ENCODE measurements around the gene GTF2H4.

The GTF2H4 gene

DNA sequence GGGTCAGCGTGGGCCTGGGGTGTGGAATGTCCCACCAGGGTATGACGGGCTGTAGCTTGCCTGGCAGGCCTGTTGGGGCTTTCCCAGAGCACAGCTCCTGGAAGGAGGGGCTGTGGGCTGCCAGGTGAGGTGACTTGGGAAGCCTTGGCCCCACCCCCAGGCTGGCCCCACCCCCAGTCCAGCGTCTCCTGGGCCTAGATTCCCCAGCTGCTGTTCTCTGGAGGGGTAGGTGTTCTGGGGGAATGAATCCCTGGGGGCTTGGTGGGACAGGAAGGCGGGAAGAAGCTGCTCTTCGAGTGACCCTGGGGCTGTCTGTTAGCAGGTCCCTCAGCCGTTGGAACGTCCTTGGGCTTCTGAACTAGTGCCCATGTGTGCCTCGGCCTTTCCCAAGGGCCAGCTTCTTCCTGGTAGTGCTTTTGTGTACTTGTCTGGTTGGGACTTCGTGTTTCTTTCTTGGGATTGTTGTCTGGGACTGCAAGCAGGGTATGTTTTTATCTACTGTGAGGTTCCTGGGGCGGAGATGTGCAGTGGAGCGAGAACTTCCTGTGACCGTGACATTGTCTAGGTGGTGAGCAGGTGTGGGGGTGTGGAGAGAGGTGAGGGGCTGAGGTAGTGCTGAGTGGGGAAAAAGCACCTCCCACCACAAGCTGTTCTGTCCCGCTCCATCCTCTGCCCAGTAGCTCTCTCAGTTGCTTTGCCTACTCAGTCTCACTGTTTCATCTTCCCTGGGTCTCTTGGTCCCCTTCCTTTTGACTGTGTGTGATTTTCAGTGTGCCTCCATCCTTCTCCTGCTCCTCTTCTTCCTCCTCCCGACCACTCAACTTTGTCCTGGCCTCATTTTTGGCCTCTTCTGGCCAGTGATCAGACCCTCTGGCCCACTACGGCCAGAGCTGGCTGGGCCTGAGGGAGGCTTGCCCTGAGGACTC lies 25.0 kb upstream of the GTF2H4 start:
- no peak for DNase-seq

DNA sequence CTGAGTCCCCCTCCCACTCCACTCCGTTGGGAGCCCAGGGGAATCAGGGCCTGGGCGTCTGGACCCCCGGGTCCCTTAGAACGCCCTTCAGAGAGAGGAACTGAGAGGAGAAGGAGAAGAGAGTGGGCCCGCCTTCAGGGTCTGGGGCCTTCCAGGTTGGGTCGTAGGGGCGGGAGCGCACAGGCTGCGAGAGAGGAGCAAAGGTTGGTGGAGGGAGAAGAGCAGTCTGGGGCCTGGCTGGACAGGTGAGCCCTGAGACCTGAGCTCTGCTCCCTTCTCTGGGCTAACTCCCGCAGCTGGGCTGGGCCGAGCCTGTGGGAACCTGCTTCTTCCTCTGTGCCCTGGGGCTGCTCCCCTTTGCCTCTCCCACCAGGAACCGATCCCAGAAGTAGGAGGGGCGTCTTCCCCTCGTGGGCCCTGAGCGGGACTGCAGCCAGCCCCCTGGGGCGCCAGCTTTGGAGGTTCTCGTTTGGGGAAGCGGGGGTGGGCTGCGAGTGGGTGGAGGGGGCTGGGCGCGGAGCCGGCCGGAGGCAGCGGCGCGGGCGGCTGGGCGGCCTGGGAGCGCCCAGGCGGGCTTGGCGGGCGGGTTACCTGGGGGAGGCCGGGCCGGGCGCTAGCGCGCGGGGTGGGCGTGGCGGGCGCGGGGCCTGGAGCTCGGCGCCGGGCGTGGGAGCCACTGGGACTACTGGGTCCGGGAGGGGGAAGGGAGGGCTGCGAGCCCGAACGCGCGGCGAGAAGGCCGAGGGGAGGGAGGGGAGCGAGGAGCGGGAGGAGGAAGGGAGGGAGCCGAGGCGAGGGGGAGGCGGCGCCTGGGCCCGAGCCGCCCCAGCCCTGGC lies 24.1 kb upstream of the GTF2H4 start, which contains the start of gene DDR1:
Gene DDR1 (plus strand): TSS at position 835 of the 836 bp plus-strand sequence. CDS start 4,211 bp downstream, outside the sequence.
- peak in 1 of 2 experiments; percentile 68 for DNase-seq

DNA sequence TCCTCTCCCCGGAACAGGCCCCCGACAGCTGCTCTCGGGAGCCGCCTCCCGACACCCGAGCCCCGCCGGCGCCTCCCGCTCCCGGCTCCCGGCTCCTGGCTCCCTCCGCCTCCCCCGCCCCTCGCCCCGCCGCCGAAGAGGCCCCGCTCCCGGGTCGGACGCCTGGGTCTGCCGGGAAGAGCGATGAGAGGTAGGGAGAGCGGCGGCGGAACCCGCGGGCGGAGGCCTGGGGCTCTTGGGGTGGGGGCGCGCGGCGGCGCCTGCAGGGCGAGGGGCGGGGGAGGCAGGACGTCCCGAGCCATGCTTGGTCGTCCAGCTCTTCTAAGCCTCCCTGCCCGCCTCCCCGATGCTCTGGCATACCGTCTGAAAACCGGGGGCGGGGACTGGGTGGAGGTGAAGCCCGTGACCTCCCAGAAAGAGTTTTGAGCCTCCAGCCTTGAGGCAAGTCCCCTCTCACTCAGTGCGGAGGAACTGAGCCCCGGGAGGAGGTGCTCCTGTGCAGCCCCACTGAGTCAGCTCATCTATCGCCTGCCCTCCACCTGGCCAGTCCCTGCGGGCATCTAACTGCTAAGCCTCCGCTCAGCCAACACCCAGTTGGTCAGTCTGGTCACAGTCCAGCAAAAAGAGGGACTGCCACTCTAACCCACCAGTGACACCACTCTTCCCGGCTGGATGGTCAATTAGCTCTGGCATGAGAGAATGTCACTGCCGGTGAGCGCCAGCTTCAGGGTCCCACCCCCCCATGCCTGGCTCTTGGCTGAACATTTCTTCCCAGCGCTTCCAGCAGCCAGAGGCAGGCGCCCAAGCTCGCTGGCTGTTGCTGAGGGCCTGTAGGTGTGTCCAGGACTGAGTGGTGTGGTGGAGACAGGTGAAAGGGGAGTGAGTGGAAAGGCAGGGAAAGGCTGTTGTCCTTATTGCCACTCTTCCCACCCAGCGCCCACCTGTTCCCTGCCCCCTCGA lies 23.2 kb upstream of the GTF2H4 start:
- DNase-seq: peak in 1 of 2 experiments; percentile 33

DNA sequence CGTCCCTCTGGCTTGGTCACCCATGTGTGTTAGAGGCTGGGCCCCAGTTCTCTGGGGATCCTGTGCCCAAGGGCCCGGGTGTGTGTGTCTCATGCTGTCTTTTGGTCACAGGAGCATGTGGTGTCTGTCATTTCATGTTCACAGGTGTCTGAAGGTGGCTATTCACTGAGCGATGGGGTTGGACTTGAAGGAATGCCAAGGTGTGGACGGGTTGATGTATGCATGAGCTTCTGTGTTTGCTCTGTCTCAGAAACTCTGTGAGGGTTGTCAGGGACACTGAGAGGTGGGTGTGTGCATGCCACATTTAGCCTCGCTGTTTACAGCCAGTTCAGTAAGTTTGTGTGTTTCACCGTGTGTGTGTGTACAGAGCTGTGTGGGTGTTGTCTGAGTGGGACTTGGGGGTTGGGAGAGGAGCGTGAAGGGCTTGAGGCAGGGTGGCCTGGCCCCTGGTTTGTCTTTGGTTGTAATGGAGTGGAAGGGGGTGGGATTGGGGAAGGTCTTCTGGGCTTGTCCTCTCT lies 22.5 kb upstream of the GTF2H4 start:
- peak in 1 of 2 experiments; percentile 33 for DNase-seq

DNA sequence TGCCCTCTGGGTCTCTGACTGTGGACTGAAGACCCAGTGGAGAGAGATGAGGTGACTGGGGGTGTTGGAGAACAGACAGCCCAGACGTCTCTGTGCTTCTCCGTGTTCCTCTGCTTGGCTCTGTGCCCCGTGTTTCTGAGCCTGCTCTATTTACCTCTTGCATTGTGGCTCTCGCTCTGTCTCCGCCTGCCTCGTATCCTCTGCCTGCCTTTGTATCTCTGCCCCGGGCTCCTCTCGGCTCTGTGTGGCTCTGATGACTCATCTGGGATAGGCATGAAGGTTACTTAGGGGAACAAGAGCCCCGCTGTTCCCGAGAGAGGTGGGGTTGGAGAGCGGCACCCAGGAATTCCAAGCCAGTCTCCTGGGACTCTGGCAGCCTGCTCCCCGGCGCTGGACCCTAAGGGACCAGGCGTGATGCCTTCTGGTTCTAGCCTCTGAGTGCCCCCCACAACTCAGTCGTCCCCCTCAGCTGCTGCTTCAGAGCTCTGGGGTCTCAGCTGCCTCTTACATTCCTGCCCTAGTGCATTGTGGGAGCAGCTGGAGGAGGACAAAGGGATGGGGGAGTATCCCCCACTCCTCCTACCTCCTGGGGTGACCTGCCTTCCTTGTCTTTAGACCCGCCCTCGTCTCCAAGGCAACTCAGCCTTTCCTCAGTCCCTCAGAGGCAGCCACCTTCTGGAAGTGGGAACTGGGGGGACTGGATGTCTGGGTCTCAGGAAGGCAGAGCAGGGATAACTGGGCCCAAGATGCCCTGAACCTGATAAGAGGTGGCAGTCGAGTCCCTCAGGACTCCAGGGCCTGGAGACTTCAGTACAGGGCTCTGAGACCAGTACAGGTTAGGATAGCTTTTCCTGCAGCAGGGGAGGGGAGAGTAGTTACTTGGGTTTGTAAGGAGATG lies 21.8 kb upstream of the GTF2H4 start:
- DNase-seq: peak in 1 of 2 experiments; percentile 50

DNA sequence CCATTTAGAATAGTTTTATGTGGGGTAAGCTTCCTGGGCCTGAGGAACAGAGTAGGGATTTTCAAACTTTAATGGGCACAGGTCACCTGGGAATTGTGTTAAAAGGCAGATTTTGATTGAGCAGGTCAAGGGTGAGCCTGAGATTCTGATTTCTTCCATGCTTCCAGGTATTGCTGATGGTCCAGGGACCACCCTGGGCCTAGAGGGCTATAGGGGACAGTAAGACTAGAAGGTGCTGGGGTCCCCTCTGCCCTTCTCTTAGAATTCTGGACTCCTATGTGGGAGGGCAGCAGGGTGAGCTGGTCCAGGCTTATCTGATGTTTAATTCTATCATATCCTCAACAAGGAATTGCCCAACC lies 21.1 kb upstream of the GTF2H4 start:
- no peak for DNase-seq

DNA sequence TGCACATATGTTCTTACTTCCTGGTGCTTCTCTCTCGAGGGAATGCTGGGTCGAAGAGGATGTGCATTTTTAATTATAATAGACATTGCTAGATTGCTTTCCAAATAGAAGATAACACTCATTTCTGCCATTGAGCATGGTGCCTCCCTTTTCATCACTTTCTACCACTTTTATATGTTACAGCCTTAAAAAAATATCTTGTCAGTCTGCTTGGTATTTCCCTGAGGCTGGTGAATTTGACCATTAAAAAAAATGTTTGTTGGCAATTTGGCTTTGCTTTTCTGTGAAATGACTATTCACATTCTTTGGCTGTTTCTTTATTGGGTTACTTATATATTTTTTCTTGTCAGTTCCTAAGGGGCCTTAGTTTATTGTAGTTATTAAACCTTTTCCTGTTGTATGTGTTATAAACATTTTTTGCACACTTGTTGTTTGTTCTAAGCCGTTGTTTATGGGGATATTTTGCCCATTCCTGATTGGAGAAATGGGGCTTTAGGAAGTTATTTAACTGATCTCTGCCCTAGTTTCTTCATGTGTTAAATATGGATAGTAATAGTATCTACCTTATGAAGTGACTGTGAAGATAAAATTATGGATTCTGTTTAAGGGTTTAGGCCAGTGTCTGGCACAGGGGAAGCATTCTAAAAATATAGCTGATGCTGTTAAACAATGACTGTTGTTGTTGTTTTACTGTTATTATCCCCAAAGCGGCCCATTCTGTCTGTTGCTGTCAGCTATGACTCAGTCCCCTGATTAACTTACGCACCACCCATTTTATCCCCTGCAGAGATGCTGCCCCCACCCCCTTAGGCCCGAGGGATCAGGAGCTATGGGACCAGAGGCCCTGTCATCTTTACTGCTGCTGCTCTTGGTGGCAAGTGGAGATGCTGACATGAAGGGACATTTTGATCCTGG lies 19.8 kb upstream of the GTF2H4 start:
- DNase-seq: no peak

DNA sequence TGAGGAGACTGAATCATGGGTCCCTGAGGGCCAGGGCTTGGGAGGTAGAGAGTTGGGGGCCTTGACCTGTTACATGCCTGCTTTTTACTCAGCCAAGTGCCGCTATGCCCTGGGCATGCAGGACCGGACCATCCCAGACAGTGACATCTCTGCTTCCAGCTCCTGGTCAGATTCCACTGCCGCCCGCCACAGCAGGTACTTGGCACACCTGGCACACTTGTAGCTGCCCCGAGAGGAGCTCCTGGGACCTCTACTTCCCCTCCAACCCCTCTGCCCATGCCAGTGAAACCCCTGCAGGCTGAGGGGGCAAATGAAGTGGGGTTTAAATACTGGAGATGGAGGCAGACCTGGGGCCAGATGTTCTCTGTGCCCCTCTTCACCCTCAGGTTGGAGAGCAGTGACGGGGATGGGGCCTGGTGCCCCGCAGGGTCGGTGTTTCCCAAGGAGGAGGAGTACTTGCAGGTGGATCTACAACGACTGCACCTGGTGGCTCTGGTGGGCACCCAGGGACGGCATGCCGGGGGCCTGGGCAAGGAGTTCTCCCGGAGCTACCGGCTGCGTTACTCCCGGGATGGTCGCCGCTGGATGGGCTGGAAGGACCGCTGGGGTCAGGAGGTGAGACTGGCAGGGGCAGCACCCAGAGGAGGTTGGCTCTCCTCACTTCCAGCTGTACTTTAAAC lies 19.1 kb upstream of the GTF2H4 start:
- no peak for DNase-seq

DNA sequence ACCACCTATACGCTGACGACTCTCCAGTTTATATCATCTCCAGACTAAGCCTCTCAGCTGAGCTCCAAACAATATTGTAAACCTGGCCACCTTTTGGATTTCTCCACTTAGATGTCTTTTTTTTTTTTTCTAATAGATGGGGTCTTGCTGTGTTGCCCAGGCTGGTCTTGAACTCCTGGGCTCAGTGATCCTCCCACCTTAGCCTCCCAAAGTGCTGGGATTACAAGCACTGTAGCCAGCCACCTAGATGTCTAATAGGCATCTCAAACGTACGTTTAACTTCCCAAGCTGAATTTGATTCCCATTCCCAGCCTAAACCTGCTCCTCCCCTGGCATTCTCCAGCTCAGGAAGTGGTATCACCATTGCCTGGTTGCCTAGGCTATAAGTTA lies 18.5 kb upstream of the GTF2H4 start:
- DNase-seq: no peak

DNA sequence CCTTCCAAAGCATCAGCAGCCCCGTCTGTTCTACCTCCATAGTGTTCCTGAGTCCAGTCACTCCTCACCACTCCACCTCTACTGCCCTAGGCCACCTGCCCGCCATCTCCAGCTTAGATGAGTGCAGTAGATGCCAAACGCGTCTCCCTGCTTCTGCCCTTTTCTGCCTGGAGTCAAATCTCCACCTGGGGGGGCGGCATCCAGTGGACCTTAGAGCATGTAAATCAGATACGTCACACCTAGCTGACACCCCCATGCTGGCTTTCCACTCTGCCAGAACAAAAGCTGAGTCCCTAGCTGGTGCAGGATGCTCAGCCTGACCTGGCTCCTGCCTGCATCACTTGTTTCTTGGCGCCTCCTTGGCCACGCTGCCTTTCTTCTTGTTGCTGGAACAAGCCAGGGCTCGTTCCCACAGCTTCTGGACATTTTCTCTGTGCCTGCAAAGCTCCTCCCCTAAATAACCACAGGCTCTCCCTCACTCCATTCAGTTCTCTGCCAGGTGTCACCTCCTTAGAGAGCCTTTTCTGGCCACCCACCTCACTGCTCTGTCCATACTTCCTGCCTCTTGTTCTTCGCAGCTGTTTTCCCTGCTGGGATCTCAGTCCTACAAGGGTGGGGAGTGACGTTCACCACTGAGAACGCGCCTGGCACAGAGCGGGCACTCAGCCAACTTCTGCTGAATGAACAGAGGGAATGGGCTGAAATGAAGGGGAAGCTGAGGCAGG lies 17.9 kb upstream of the GTF2H4 start:
- no peak for DNase-seq

DNA sequence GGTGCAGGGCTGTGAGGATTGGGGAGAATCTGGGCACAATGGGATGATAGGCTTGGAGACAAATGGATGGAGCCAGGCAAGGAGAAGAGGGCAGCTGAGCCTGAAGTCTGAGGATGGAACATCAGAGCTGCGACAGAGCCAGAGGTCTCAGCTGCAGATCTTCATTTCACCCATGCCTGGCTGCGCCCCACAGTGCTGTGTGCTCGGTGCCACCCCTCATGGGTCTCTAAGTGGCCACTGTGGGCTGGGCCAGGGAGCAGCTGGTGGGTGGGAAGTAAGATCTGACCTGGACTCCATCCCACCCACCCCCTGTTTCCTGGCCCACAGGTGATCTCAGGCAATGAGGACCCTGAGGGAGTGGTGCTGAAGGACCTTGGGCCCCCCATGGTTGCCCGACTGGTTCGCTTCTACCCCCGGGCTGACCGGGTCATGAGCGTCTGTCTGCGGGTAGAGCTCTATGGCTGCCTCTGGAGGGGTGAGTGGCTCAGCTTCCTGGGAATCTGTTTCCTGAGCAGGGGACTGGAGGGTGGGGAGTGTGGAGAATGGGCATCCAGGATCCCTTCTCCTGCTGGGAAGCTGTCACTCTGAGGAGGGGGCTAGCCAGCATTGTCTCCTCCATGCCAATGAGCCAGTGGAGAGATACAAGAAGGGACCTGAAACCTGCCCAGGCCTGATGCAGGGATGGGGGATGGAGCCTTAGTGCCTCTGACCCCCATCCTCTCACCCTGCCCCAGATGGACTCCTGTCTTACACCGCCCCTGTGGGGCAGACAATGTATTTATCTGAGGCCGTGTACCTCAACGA lies 17.2 kb upstream of the GTF2H4 start:
- DNase-seq: no peak

DNA sequence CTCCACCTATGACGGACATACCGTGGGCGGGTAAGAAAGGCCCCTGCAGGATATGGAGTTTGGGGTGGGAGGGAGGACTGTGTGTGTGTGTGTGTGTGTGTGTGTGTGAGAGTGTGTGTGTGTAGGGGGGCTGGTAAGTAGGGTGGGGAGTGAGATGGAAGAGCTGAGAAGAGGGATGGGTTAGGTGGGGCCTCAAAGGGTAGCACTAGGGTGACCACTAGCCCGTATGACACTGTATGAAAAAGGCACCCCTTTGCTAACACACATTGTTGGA lies 16.6 kb upstream of the GTF2H4 start:
- no peak for DNase-seq

DNA sequence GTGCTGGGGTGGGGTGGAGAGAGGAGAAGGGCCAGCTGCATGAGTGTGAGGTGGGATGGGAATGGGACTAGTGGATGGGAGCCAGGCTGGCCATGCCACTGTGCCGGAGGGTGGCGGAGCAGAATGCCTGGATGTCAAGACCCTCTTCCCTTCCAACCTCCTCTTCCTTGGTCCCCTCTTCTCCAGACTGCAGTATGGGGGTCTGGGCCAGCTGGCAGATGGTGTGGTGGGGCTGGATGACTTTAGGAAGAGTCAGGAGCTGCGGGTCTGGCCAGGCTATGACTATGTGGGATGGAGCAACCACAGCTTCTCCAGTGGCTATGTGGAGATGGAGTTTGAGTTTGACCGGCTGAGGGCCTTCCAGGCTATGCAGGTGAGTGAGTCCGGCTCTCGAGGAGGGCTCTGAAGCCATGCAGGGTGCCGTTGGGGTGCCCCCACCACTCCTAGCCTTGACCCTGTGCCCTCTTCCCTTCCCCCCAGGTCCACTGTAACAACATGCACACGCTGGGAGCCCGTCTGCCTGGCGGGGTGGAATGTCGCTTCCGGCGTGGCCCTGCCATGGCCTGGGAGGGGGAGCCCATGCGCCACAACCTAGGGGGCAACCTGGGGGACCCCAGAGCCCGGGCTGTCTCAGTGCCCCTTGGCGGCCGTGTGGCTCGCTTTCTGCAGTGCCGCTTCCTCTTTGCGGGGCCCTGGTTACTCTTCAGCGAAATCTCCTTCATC lies 16.0 kb upstream of the GTF2H4 start:
- no peak for DNase-seq

DNA sequence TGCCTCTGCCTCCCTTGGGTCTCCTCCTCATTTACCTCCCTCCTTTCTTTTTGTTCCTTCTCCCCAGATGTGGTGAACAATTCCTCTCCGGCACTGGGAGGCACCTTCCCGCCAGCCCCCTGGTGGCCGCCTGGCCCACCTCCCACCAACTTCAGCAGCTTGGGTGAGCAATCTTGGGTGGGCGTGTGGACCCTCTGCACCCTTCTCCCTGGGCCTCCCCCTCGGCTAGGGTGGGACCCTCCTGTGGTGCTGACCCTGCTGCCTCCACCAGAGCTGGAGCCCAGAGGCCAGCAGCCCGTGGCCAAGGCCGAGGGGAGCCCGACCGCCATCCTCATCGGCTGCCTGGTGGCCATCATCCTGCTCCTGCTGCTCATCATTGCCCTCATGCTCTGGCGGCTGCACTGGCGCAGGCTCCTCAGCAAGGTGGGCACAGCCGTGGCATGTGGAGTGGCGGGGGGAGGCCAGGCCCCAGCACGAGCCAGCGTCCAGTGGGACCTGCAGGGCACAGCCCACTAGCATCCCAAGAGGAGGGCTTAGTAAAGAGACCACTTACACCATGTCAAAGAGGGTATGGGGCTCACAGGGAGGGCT lies 14.9 kb upstream of the GTF2H4 start:
- DNase-seq: no peak

DNA sequence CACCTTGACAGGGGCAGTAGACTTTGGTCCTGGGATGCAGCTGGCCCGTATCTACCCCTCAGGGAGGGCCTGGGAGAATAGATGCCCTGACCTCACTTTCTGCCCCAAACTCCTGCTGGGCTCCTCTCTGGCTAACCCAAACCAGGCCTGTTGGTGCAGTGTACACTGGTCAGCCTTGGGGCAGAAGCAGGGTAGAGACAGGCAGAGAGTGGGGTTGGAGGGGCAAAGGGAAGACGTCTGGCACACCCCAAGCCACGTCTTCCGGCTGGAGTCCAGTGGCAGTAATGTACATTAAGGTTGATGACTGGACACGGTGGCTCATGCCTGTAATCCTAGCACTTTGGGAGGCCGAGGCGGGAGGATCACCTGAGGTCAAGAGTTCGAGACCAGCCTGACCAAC lies 14.3 kb upstream of the GTF2H4 start:
- no peak for DNase-seq

DNA sequence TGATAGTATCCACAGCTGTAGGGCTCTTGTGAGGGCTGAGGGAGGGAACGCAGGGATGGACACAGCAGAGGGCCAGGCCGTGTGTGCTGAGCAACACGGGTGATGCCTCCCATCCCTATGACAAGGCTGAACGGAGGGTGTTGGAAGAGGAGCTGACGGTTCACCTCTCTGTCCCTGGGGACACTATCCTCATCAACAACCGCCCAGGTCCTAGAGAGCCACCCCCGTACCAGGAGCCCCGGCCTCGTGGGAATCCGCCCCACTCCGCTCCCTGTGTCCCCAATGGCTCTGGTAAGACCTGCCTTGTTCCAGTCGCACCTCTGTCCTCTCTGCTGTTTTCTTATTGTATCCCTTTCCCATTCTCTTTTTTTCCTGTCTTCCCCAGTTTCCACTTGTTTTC lies 13.6 kb upstream of the GTF2H4 start:
- no peak for DNase-seq

DNA sequence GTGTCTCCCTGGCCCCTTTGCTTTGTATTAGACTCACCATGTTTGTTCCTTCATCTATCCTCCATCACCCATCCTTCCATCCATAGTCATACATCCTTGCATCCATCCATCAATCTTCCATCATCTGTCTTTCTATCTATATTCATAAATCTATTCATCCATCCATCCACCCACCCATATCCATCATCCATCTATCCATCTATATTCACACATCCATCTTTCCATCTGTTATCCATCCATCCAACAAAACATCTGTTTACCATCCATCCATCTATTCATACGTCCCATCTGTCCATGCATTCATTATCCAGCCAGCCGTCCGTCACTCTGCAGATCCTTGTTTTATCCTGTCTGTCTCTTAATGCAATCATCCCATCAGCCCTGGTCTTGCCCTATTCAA lies 13.1 kb upstream of the GTF2H4 start:
- DNase-seq: no peak

Measured in NCI-H446 (cell line).